CD4-positive, alpha-beta T cell (primary cell): ENCODE results near the gene HIGD2A. TPM values are rescaled to one million over a fixed set of nuclear protein-coding genes. Genes with fewer than 3 reads are reported as not detected.

ENCODE experiments used
- ATAC-seq: fragments of 200-7000 bp; cut with Tn5 transposase; one replicate; pipeline ENCODE4 v1.10.0; 2022; ENCODE audit warnings: mild to moderate bottlenecking; ENCODE audit not compliant: poor library complexity
- CTCF ChIA-PET: fragments of 350-600 bp; sonication (Branson Sonifier 250); formaldehyde crosslinking; loops from one replicate; lab custom pipeline; 2021; ENCODE audit warnings: antibody characterized with exemption, inconsistent platforms; lab: Charles Lee
- POLR2A ChIA-PET: fragments of 350-600 bp; sonication (Branson Sonifier 250); formaldehyde crosslinking; loops from one replicate; lab custom pipeline; 2021; ENCODE audit warnings: antibody characterized with exemption, inconsistent platforms; lab: Charles Lee
- DNase-seq, 14 experiments: peaks; one replicate each; pipeline ENCODE4 v3.0.0-alpha.2; 2013 to 2020; ENCODE audit warnings: mixed read lengths in 2 of 14
- H3K27ac ChIP-seq, 2 donors: one replicate each; pipeline versions ENCODE4 v1.5.1 to v1.7.0; 2013; ENCODE audit warnings: low read length in 2 of 2, low read depth in 1 of 2, mild to moderate bottlenecking in 1 of 2
- H3K27me3 ChIP-seq, 2 experiments: 1 replicate in 1 of 2; 2 replicates in 1 of 2; pipeline versions ENCODE4 v1.6.1 to v1.7.0; 2013; ENCODE audit warnings: low read length in 2 of 2, control low read depth in 1 of 2, mild to moderate bottlenecking in 1 of 2, moderate library complexity in 1 of 2; ENCODE audit not compliant: insufficient read depth in 2 of 2, control insufficient read depth in 1 of 2
- H3K36me3 ChIP-seq: one replicate; pipeline ENCODE4 v1.6.1; 2013; ENCODE audit warnings: low read length, control low read depth; ENCODE audit not compliant: insufficient read depth
- H3K4me1 ChIP-seq: one replicate; pipeline ENCODE4 v1.6.1; 2013; ENCODE audit warnings: low read length, control low read depth; ENCODE audit not compliant: insufficient read depth
- H3K4me3 ChIP-seq: one replicate; pipeline ENCODE4 v1.5.1; 2013; ENCODE audit warnings: mild to moderate bottlenecking, low read length, moderate library complexity
- H3K9me3 ChIP-seq, 2 experiments: 1 replicate in 1 of 2; 2 replicates in 1 of 2; pipeline versions ENCODE4 v1.6.1 to v1.7.0; 2013; ENCODE audit warnings: low read length in 2 of 2, mild to moderate bottlenecking in 2 of 2, control low read depth in 1 of 2, moderate library complexity in 1 of 2; ENCODE audit not compliant: control insufficient read depth in 1 of 2, insufficient read depth in 1 of 2
- H3K27ac Mint-ChIP-seq: one replicate; pipeline ENCODE4 v1.8.0; 2020; ENCODE audit warnings: mixed read lengths
- H3K27me3 Mint-ChIP-seq: one replicate; pipeline ENCODE4 v1.8.0; 2021; ENCODE audit warnings: mixed read lengths
- H3K36me3 Mint-ChIP-seq: one replicate; pipeline ENCODE4 v1.8.0; 2021; ENCODE audit warnings: low read depth, mixed read lengths
- H3K4me1 Mint-ChIP-seq: one replicate; pipeline ENCODE4 v1.8.0; 2021; ENCODE audit warnings: low read depth, mixed read lengths
- H3K4me3 Mint-ChIP-seq: one replicate; pipeline ENCODE4 v1.8.0; 2020; ENCODE audit warnings: mild to moderate bottlenecking, mixed read lengths
- H3K9me3 Mint-ChIP-seq: one replicate; pipeline ENCODE4 v1.8.0; 2020; ENCODE audit warnings: mixed read lengths
- intact Hi-C, 2 experiments: fragments of 100-400 bp; cut with DNase I in 1 of 2; cut with micrococcal nuclease in 1 of 2; formaldehyde crosslinking; loops; one replicate each; pipeline versions ENCODE4 v1.15.1 to v1.9.0; 2023 to 2025; cut with DNase I, micrococcal nuclease
- microRNA-seq: library from miRNA; unstranded; fragments of <30 nt; microRNA quantifications from one replicate; pipeline ENCODE4 v1.2.0, GENCODE V29; 2021; ENCODE audit warnings: borderline microRNAs expressed, borderline replicate concordance
- total RNA-seq, 174 experiments: library from RNA in 2 of 174; stranded (reverse) in 2 of 174; gene quantifications; one replicate each; pipeline ENCODE4 v1.2.3 and lab custom pipeline; 2021 to 2026
- TF ChIP-seq, protein P1 (sequence below): fragments of 200-600 bp; IDR thresholded peaks from one replicate; pipeline ENCODE4 v1.8.0; 2022; ENCODE audit warnings: antibody characterized with exemption, mild to moderate bottlenecking

The HIGD2A gene
- total RNA-seq, 2 experiments from 2014 or later = 98.2 to 104 TPM

DNA sequence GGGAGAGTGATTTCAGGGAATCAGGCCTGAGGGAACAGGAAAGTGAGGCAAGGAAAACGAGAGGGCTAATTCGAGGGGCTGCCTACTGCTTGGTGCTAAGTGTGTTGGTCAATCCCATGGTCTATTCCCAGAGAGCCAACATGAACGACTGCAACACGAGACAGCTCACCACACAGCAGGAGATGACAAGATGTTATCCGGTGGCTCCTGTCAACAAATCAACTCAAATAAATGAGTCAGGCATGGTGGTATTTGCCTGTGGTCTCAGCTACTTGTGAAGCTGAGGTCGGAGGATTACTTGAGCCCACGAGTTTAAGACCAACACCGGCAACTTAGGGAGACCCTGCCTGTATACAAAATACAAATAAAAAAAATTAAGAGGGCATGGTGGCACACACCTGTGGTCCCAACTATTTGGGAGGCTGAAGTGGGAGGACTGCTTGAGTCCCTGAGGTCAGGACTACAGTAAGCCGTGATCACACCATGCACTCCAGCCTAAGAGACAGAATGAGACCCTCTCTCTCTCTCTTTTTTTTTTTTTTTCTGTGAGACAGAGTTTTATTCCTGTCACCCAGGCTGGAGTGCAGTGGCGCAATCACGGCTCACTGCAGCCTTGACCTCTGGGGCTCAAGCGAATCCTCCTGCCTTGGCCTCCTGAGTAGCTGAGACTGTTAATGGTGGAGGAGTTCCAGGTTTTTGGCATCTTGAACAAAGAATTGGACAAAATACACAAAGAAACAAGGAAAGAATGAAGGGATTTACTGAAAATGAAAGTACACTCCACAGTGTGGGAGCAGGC is 50.6 kb downstream of the HIGD2A start:
- POLR2A ChIA-PET = interaction anchor here (0.9 kb wide), 1 partner anchor 9 kb away, joined by 3 read pairs; the partner anchor contains the start of gene FAF2
- H3K27me3 Mint-ChIP-seq = peaks cover 7% of the 10 kb centered on the region
- DNase-seq (no peak), ATAC-seq (no peak)
- Histone ChIP-seq H3K36me3 (no peaks in the 10 kb centered on the region), H3K27ac (no peak overlapping the region), H3K4me3 (no peak overlapping the region), H3K9me3 (no peaks in the 10 kb centered on the region), H3K27me3 (no peaks in the 10 kb centered on the region), H3K4me1 (peaks cover 10% of the 10 kb centered on the region)
- H3K36me3 Mint-ChIP-seq = no peaks in the 10 kb centered on the region
- no peak overlapping the region for H3K4me3 Mint-ChIP-seq
- no peaks in the 10 kb centered on the region for H3K9me3 Mint-ChIP-seq
- H3K4me1 Mint-ChIP-seq = peaks cover 8% of the 10 kb centered on the region
- no peak overlapping the region for H3K27ac Mint-ChIP-seq
- CTCF ChIA-PET = interaction anchor here (0.9 to 1.0 kb wide), 2 partner anchors 9 to 22 kb away, joined by 3 read pairs; no protein-coding TSS in a partner anchor
- TF ChIP-seq, protein P1, sequence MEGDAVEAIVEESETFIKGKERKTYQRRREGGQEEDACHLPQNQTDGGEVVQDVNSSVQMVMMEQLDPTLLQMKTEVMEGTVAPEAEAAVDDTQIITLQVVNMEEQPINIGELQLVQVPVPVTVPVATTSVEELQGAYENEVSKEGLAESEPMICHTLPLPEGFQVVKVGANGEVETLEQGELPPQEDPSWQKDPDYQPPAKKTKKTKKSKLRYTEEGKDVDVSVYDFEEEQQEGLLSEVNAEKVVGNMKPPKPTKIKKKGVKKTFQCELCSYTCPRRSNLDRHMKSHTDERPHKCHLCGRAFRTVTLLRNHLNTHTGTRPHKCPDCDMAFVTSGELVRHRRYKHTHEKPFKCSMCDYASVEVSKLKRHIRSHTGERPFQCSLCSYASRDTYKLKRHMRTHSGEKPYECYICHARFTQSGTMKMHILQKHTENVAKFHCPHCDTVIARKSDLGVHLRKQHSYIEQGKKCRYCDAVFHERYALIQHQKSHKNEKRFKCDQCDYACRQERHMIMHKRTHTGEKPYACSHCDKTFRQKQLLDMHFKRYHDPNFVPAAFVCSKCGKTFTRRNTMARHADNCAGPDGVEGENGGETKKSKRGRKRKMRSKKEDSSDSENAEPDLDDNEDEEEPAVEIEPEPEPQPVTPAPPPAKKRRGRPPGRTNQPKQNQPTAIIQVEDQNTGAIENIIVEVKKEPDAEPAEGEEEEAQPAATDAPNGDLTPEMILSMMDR = no peak
- intact Hi-C loops = no loop called here

Small RNA genes within 50 kb of the gene (microRNA-seq; reads per million reads assigned to microRNA genes)
- 12.0 reads per million, percentile 39 among the genes with 10 or more reads in this experiment for gene MIR1271

Other genes with a start within 250 kb of the HIGD2A start
- gene SIMC1, start 150.3 kb upstream of the HIGD2A start, total RNA-seq = 10 to 100 TPM; 15.4 to 17.4 TPM
- gene KIAA1191, start 27.0 kb upstream of the HIGD2A start, total RNA-seq = 10 to 100 TPM; 64.8 TPM
- gene ARL10, start 23.3 kb upstream of the HIGD2A start, total RNA-seq = 1 to 10 TPM; 3.2 to 4.4 TPM
- gene NOP16, start 153 bp upstream of the HIGD2A start, total RNA-seq = 10 to 100 TPM; 12.0 to 14.5 TPM
- 10 to 100 TPM; 69.5 to 73.2 TPM for gene CLTB, start 27.8 kb downstream of the HIGD2A start, total RNA-seq
- 10 to 100 TPM; 27.5 to 30.1 TPM for gene FAF2, start 59.6 kb downstream of the HIGD2A start, total RNA-seq
- gene RNF44, start 148.7 kb downstream of the HIGD2A start, total RNA-seq = 100 to 1,000 TPM; 208 to 217 TPM
- gene CDHR2, start 160.6 kb downstream of the HIGD2A start, total RNA-seq = 1 to 10 TPM; 1.6 to 2.0 TPM
- gene GPRIN1, start 221.4 kb downstream of the HIGD2A start, total RNA-seq = under 1 TPM; 0.22 to 0.36 TPM
- not detected for gene SNCB, start 241.8 kb downstream of the HIGD2A start, total RNA-seq
- gene EIF4E1B, start 241.9 kb downstream of the HIGD2A start, total RNA-seq = not detected